HG03378 (cell line): ENCODE data around the gene NIPSNAP2.
"Not testable (repeated sequence)": the region's sequence is repeated elsewhere in the genome, so short reads cannot be mapped to it uniquely, and the experiment has no call there.

Experiments used
- ATAC-seq: cut with Tn5 transposase; IDR thresholded peaks from one replicate; pipeline ENCODE4 v1.9.1; 2021; ENCODE audit warnings: mild to moderate bottlenecking, moderate library complexity; ENCODE audit not compliant: unreplicated experiment

NIPSNAP2 gene

GRCh38 chr7:55975988-55976633, 11.7 kb downstream of the NIPSNAP2 start:
- no peak for ATAC-seq

- no peak for ATAC-seq
These were observed 13.4 kb downstream of the NIPSNAP2 start for GRCh38 chr7:55977831-55978230.

GRCh38 chr7:55980266-55980665, 15.9 kb downstream of the NIPSNAP2 start:
- ATAC-seq, result no peak

GRCh38 chr7:55983537-55983936, 19.2 kb downstream of the NIPSNAP2 start:
- no peak for ATAC-seq

GRCh38 chr7:55992346-55992745, 28.0 kb downstream of the NIPSNAP2 start:
- ATAC-seq, result no peak

- ATAC-seq, result no peak
These were observed 32.6 kb downstream of the NIPSNAP2 start for GRCh38 chr7:55996856-55997500.

- no peak for ATAC-seq
These were observed 39.4 kb downstream of the NIPSNAP2 start for GRCh38 chr7:56003749-56004148.

GRCh38 chr7:56007167-56007652, 42.8 kb downstream of the NIPSNAP2 start:
- ATAC-seq, result no peak

- no peak for ATAC-seq
These were observed 43.5 kb downstream of the NIPSNAP2 start for GRCh38 chr7:56007891-56008290.

GRCh38 chr7:56009695-56010094, 45.3 kb downstream of the NIPSNAP2 start:
- ATAC-seq, result no peak

GRCh38 chr7:56017015-56017414, 52.6 kb downstream of the NIPSNAP2 start:
- not testable (repeated sequence) for ATAC-seq

- no peak for ATAC-seq
These were observed 55.1 kb downstream of the NIPSNAP2 start for GRCh38 chr7:56019501-56019900.

GRCh38 chr7:56023500-56023899, 59.1 kb downstream of the NIPSNAP2 start:
- no peak for ATAC-seq

- ATAC-seq, result no peak
These were observed 62.2 kb downstream of the NIPSNAP2 start for GRCh38 chr7:56026538-56026937.

- no peak for ATAC-seq
These were observed 64.7 kb downstream of the NIPSNAP2 start for GRCh38 chr7:56028942-56029630.

- ATAC-seq, result no peak
These were observed 66.0 kb downstream of the NIPSNAP2 start for GRCh38 chr7:56030340-56030739.

GRCh38 chr7:56031556-56031955, 67.2 kb downstream of the NIPSNAP2 start:
- ATAC-seq, result not testable (repeated sequence)

- ATAC-seq, result not testable (repeated sequence)
These were observed 68.2 kb downstream of the NIPSNAP2 start for GRCh38 chr7:56032578-56032977.

GRCh38 chr7:56033671-56034432, 69.5 kb downstream of the NIPSNAP2 start:
- peak; percentile 96 for ATAC-seq

GRCh38 chr7:56040730-56041129, 76.3 kb downstream of the NIPSNAP2 start:
- no peak for ATAC-seq

- not testable (repeated sequence) for ATAC-seq
These were observed 81.4 kb downstream of the NIPSNAP2 start for GRCh38 chr7:56045758-56046157.
